SH-SY5Y (cell line): ENCODE measurements around the gene TBRG1.

Experiments
- GATA2 ChIP-seq: IDR thresholded peaks from 2 replicates; pipeline ENCODE4 v1.6.1; 2011; ENCODE audit warnings: mild to moderate bottlenecking, low read depth, low read length
- GATA3 ChIP-seq: IDR thresholded peaks from 2 replicates; pipeline ENCODE4 v1.6.1; 2011; ENCODE audit warnings: low read depth, mild to moderate bottlenecking, low read length, moderate library complexity

GRCh38 chr11:124629961-124630360, 7.3 kb downstream of the TBRG1 start:
- TF ChIP-seq GATA3 (no peak), GATA2 (no peak)
